Skeletal muscle satellite cell (primary cell): Measurements from ENCODE around the gene OR9Q1.
A peak's percentile ranks its signal among the peaks of the same experiment; 100 is the strongest.

ENCODE experiments used
- H3K27me3 ChIP-seq: 2 replicates; pipeline ENCODE4 v1.7.0; 2013; ENCODE audit warnings: low read length; ENCODE audit not compliant: control insufficient read depth, insufficient read depth
- H3K36me3 ChIP-seq: 2 replicates; pipeline ENCODE4 v1.7.0; 2013; ENCODE audit warnings: mild to moderate bottlenecking, control low read depth, low read length; ENCODE audit not compliant: insufficient read depth
- H3K4me1 ChIP-seq: 2 replicates; pipeline ENCODE4 v1.7.0; 2013; ENCODE audit warnings: low read length; ENCODE audit not compliant: control insufficient read depth, insufficient read depth
- H3K4me2 ChIP-seq: 2 replicates; pipeline ENCODE4 v1.7.0; 2013; ENCODE audit warnings: mild to moderate bottlenecking, low read length
- H3K4me3 ChIP-seq: 2 replicates; pipeline ENCODE4 v1.7.0; 2013; ENCODE audit warnings: low read length
- H3K9ac ChIP-seq: 2 replicates; pipeline ENCODE4 v1.7.0; 2013; ENCODE audit warnings: mild to moderate bottlenecking, low read depth, low read length, moderate library complexity
- H3K9me3 ChIP-seq: replicated peaks from 2 replicates; pipeline ENCODE4 v1.7.0; 2013; ENCODE audit warnings: mild to moderate bottlenecking, control low read depth, low read length

OR9Q1 gene

DNA sequence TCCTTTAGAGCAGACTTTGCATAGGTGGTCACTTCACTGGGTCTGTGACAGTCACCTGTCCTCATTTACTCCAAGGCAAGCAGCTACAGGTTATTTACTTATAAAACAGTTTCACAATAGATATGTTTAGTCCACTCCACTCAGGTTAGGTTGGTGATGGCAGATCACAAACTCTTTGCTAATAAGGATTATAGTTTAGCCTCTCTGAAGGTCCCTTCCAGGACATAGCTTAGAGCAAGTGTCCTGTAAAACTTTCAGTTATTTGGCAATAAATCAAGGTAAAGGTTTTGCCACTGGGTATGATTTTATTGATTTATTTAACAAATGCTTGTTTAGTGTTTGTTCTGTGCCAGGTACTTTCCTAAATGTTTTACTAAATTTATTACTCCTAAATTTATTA, 15.9 kb downstream of the OR9Q1 start:
- no peaks in the 10 kb centered on the region for H3K9me3 ChIP-seq
- H3K36me3 ChIP-seq: no peaks in the 10 kb centered on the region
- no peak overlapping the region for H3K4me3 ChIP-seq
- H3K27me3 ChIP-seq: no peaks in the 10 kb centered on the region
- no peaks in the 10 kb centered on the region for H3K4me1 ChIP-seq
- H3K4me2 ChIP-seq: no peak overlapping the region
- H3K9ac ChIP-seq: no peak overlapping the region

GRCh38 chr11:58043379-58043778, 19.7 kb downstream of the OR9Q1 start:
- Histone ChIP-seq H3K36me3 (no peaks in the 10 kb centered on the region), H3K27me3 (no peaks in the 10 kb centered on the region), H3K4me2 (no peak overlapping the region), H3K9me3 (no peaks in the 10 kb centered on the region), H3K4me1 (no peaks in the 10 kb centered on the region), H3K4me3 (no peak overlapping the region), H3K9ac (no peak overlapping the region)

- Histone ChIP-seq H3K27me3 (no peaks in the 10 kb centered on the region), H3K9me3 (no peaks in the 10 kb centered on the region), H3K36me3 (no peaks in the 10 kb centered on the region), H3K4me2 (no peak overlapping the region), H3K9ac (no peak overlapping the region), H3K4me1 (no peaks in the 10 kb centered on the region), H3K4me3 (no peak overlapping the region)
Measured at GRCh38 chr11:58046231-58046630, 22.6 kb downstream of the OR9Q1 start.

GRCh38 chr11:58047818-58048217, 24.1 kb downstream of the OR9Q1 start:
- Histone ChIP-seq H3K27me3 (no peaks in the 10 kb centered on the region), H3K9me3 (no peaks in the 10 kb centered on the region), H3K9ac (no peak overlapping the region), H3K4me3 (no peak overlapping the region), H3K36me3 (no peaks in the 10 kb centered on the region), H3K4me2 (no peak overlapping the region), H3K4me1 (no peaks in the 10 kb centered on the region)

DNA sequence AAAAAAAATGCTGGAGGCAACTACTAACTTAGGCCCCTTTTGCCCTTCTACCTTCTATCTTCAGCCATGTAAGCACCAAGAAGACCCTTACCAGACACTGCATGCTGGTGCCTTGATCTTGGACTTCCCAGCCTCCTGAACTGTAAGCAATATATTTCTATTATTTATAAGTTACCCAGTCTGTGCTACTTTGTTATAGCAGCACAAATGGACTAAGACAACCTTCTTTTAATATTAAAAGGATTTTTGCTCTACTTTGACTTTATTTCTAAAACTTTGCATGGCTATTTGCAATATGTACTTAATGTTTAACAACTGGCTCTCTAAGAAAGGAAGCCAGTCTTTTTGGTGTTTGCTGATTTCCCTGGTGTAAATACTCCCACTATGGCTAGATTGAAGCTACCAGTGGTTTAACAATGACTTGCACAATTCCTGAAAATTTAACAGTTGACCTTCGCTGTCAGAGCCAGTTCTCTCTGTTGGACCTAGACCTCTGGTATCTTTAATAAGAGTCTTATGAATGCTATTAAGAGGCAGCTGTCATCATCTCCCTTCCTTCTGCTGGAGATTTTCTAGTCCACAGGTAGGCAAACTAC, 32.2 kb downstream of the OR9Q1 start:
- no peak overlapping the region for H3K9ac ChIP-seq
- no peak overlapping the region for H3K4me2 ChIP-seq
- no peaks in the 10 kb centered on the region for H3K27me3 ChIP-seq
- H3K4me1 ChIP-seq: peaks cover 30% of the 10 kb centered on the region
- no peak overlapping the region for H3K4me3 ChIP-seq
- no peaks in the 10 kb centered on the region for H3K36me3 ChIP-seq
- no peaks in the 10 kb centered on the region for H3K9me3 ChIP-seq

DNA sequence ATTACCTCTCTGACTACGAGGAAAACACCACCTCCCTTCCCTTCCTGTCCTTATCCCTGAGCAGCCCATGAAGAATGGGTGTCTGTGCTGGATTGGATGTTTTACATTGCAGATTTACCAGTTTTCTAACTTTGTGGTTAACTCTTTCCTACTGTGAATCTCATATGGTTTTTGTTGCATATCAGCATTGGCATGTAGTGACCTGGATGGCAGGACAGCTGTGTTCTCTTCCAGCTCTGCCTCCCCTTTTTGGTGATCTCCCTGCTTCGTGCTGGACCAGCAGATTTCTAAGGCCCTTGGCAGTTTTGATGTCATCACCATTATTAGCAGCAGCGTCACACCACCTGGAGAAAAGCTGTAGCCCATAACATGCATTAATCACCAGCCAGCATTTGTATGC, 33.8 kb downstream of the OR9Q1 start:
- no peaks in the 10 kb centered on the region for H3K27me3 ChIP-seq
- H3K4me1 ChIP-seq: peaks cover 46% of the 10 kb centered on the region
- H3K36me3 ChIP-seq: no peaks in the 10 kb centered on the region
- H3K4me2 ChIP-seq: no peak overlapping the region
- H3K9ac ChIP-seq: no peak overlapping the region
- no peaks in the 10 kb centered on the region for H3K9me3 ChIP-seq
- H3K4me3 ChIP-seq: no peak overlapping the region

DNA sequence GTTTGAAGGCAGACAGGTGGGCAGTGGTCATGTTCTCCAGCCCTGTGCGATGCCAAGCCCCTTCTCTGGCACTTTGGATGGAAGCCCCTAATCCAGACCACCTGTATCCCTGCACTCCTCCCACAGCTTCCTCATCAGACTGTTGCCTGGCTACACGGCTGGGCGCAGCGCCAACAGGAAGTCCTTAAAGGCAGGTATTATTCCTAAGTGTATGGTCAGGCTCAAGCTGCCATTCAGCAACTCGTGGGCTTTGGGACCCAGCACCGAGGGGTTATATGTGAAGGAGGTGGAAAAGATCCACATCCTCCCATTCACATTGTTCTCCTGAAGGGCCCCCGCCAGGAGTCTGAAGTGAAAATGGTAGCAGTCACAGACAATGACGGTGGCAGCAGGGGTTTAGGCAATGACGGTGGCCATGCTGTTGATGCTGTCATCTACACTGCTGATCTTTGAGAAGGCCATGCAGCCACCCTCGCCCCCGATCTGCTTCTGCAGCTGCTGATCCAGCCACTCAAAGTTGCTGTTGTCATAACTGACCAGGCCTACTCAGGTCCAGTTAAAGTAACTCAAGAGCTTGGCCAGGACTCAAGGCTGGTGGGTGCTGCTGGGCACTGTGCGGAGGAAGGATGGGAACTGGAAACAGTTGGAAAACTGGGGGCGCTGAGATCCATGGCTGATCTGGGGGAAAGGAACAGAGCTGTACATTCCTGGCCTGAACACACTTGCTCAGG, 34.8 kb downstream of the OR9Q1 start:
- peak overlapping the region; percentile 49 for H3K4me2 ChIP-seq
- H3K27me3 ChIP-seq: no peaks in the 10 kb centered on the region
- H3K4me3 ChIP-seq: peak overlapping the region; percentile 5
- H3K9ac ChIP-seq: peak overlapping the region; percentile 66
- no peaks in the 10 kb centered on the region for H3K36me3 ChIP-seq
- peaks cover 47% of the 10 kb centered on the region for H3K4me1 ChIP-seq
- no peaks in the 10 kb centered on the region for H3K9me3 ChIP-seq

DNA sequence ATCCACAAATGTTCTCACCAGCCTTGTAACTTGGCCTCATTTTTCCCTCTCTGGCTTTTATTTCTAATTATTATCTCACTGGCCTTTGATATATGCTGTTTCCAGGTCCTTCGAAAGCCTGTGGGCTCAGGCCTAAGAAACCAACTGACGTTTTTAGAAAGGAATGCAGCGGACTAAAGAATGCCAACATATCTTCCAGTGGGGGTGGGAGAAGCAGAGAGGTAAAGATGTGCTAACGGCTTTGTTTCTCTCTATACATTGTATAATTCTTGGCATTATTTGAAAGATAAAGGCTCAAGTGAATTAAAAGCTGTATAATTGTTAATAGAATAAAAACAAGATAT, 35.3 kb downstream of the OR9Q1 start:
- no peaks in the 10 kb centered on the region for H3K36me3 ChIP-seq
- peak overlapping the region; percentile 66 for H3K9ac ChIP-seq
- peak overlapping the region; percentile 49 for H3K4me2 ChIP-seq
- H3K9me3 ChIP-seq: no peaks in the 10 kb centered on the region
- H3K4me1 ChIP-seq: peaks cover 47% of the 10 kb centered on the region
- peak overlapping the region; percentile 5 for H3K4me3 ChIP-seq
- no peaks in the 10 kb centered on the region for H3K27me3 ChIP-seq

- H3K27me3 ChIP-seq: no peaks in the 10 kb centered on the region
- no peaks in the 10 kb centered on the region for H3K9me3 ChIP-seq
- peaks cover 47% of the 10 kb centered on the region for H3K4me1 ChIP-seq
- no peak overlapping the region for H3K9ac ChIP-seq
- no peaks in the 10 kb centered on the region for H3K36me3 ChIP-seq
- no peak overlapping the region for H3K4me3 ChIP-seq
- H3K4me2 ChIP-seq: no peak overlapping the region
Measured at GRCh38 chr11:58060535-58060934, 36.9 kb downstream of the OR9Q1 start.

GRCh38 chr11:58060939-58061672, 37.4 kb downstream of the OR9Q1 start:
- H3K9me3 ChIP-seq: no peaks in the 10 kb centered on the region
- H3K4me1 ChIP-seq: peaks cover 47% of the 10 kb centered on the region
- no peak overlapping the region for H3K4me2 ChIP-seq
- no peak overlapping the region for H3K9ac ChIP-seq
- no peaks in the 10 kb centered on the region for H3K36me3 ChIP-seq
- no peak overlapping the region for H3K4me3 ChIP-seq
- H3K27me3 ChIP-seq: no peaks in the 10 kb centered on the region

GRCh38 chr11:58061813-58062212, 38.1 kb downstream of the OR9Q1 start:
- Histone ChIP-seq H3K4me3 (no peak overlapping the region), H3K9ac (no peak overlapping the region), H3K36me3 (no peaks in the 10 kb centered on the region), H3K4me1 (peaks cover 47% of the 10 kb centered on the region), H3K9me3 (no peaks in the 10 kb centered on the region), H3K27me3 (no peaks in the 10 kb centered on the region), H3K4me2 (peak overlapping the region; percentile 1)
